IMR-90 (cell line): ENCODE measurements around the gene SVIL. TPM values are rescaled to one million over a fixed set of nuclear protein-coding genes. Genes with fewer than 3 reads are reported as not detected.

Experiments used
- ATAC-seq: fragments of 200-7000 bp; cut with Tn5 transposase; 2 replicates; pipeline ENCODE4 v1.9.1; 2020; ENCODE audit warnings: low read depth, mild to moderate bottlenecking, moderate library complexity
- BruUV-seq: library from RNA; stranded (reverse); fragments of 400-500 nt; replicated peaks from 2 replicates; lab custom pipeline; 2021; lab: Mats Ljungman, UMichigan
- CTCF ChIA-PET: fragments of 300-600 bp; formaldehyde crosslinking; extraction: SDS; loops from one replicate; lab custom pipeline; 2021; ENCODE audit warnings: antibody characterized with exemption; lab: Yijun Ruan, JAX
- POLR2A ChIA-PET: fragments of 300-600 bp; sonication (Branson Sonifier 250); formaldehyde crosslinking; loops from one replicate; lab custom pipeline; 2022; ENCODE audit warnings: antibody characterized with exemption; ENCODE audit not compliant: unreplicated experiment; lab: Charles Lee
- DNase-seq: peaks from one replicate; pipeline ENCODE4 v3.0.0; 2013
- H2AFZ ChIP-seq: replicated peaks from 2 replicates; pipeline ENCODE3; 2013; ENCODE audit warnings: low read length, mild to moderate bottlenecking; ENCODE audit not compliant: poor library complexity
- H2AK5ac ChIP-seq: 2 replicates; pipeline ENCODE4 v1.6.1; 2013; ENCODE audit warnings: low read depth, low read length, inconsistent platforms
- H2AK9ac ChIP-seq: replicated peaks from 2 replicates; pipeline ENCODE3; 2013; ENCODE audit warnings: mild to moderate bottlenecking, low read depth, low read length, moderate library complexity; ENCODE audit not compliant: poor library complexity
- H2BK120ac ChIP-seq: 2 replicates; pipeline ENCODE4 v1.6.1; 2013; ENCODE audit warnings: low read depth, low read length, inconsistent platforms
- H2BK15ac ChIP-seq: 3 replicates; pipeline ENCODE4 v1.6.1; 2013; ENCODE audit warnings: low read depth, low read length, inconsistent platforms
- H2BK20ac ChIP-seq: 2 replicates; pipeline ENCODE4 v1.6.1; 2013; ENCODE audit warnings: low read depth, mild to moderate bottlenecking, inconsistent platforms, low read length, moderate library complexity
- H2BK5ac ChIP-seq: 2 replicates; pipeline ENCODE4 v1.6.1; 2013; ENCODE audit warnings: mild to moderate bottlenecking, low read depth, low read length, inconsistent platforms; ENCODE audit not compliant: poor library complexity, severe bottlenecking
- H3K14ac ChIP-seq: replicated peaks from 2 replicates; pipeline ENCODE4 v1.6.1; 2013; ENCODE audit warnings: low read depth, low read length, inconsistent platforms
- H3K18ac ChIP-seq: 2 replicates; pipeline ENCODE4 v1.6.1; 2013; ENCODE audit warnings: low read depth, low read length, control low read depth
- H3K23ac ChIP-seq: 2 replicates; pipeline ENCODE4 v1.6.1; 2013; ENCODE audit warnings: low read depth, low read length, inconsistent platforms
- H3K27ac ChIP-seq: 2 replicates; pipeline ENCODE4 v1.5.1; 2013; ENCODE audit warnings: mild to moderate bottlenecking, control low read depth, low read length; ENCODE audit not compliant: insufficient read depth
- H3K27me3 ChIP-seq: 2 replicates; pipeline ENCODE4 v1.6.1; 2013; ENCODE audit warnings: low read length; ENCODE audit not compliant: control insufficient read depth, insufficient read depth
- H3K36me3 ChIP-seq: 2 replicates; pipeline ENCODE4 v1.6.1; 2013; ENCODE audit warnings: low read length, mixed read lengths; ENCODE audit not compliant: control insufficient read depth, insufficient read depth
- H3K4ac ChIP-seq: 2 replicates; pipeline ENCODE4 v1.6.1; 2013; ENCODE audit warnings: low read depth, low read length, inconsistent platforms
- H3K4me1 ChIP-seq: 2 replicates; pipeline ENCODE4 v1.6.1; 2013; ENCODE audit warnings: low read length, mixed read lengths; ENCODE audit not compliant: control insufficient read depth, insufficient read depth
- H3K4me2 ChIP-seq: 2 replicates; pipeline ENCODE4 v1.6.1; 2013; ENCODE audit warnings: low read depth, mild to moderate bottlenecking, control low read depth, low read length, moderate library complexity
- H3K4me3 ChIP-seq: 2 replicates; pipeline ENCODE4 v1.5.1; 2013; ENCODE audit warnings: low read depth, mild to moderate bottlenecking, control low read depth, low read length, moderate library complexity; ENCODE audit not compliant: insufficient read depth
- H3K56ac ChIP-seq: 2 replicates; pipeline ENCODE4 v1.6.1; 2013; ENCODE audit warnings: low read length, inconsistent platforms; ENCODE audit not compliant: insufficient read depth; ENCODE audit errors: extremely low read depth
- H3K79me1 ChIP-seq, 2 experiments: 2 replicates each; pipeline ENCODE4 v1.6.1; 2013; ENCODE audit warnings: low read length in 2 of 2, inconsistent platforms in 1 of 2, low read depth in 1 of 2
- H3K9ac ChIP-seq: 2 replicates; pipeline ENCODE4 v1.6.1; 2013; ENCODE audit warnings: low read depth, low read length, control low read depth
- H3K9me1 ChIP-seq: 2 replicates; pipeline ENCODE4 v1.6.1; 2013; ENCODE audit warnings: low read length, inconsistent platforms; ENCODE audit not compliant: insufficient read depth
- H3K9me3 ChIP-seq: 2 replicates; pipeline ENCODE4 v1.6.1; 2013; ENCODE audit warnings: low read length; ENCODE audit not compliant: control insufficient read depth, insufficient read depth
- H4K20me1 ChIP-seq: 2 replicates; pipeline ENCODE4 v1.6.1; 2013; ENCODE audit warnings: low read length, inconsistent platforms; ENCODE audit not compliant: insufficient read depth
- H4K5ac ChIP-seq: 2 replicates; pipeline ENCODE4 v1.6.1; 2013; ENCODE audit warnings: mild to moderate bottlenecking, low read depth, low read length, control low read depth
- H4K8ac ChIP-seq, 2 experiments: 2 replicates each; pipeline ENCODE4 v1.6.1; 2013; ENCODE audit warnings: low read depth in 2 of 2, low read length in 2 of 2, control low read depth in 1 of 2, inconsistent platforms in 1 of 2
- H4K91ac ChIP-seq: 2 replicates; pipeline ENCODE4 v1.6.1; 2013; ENCODE audit warnings: low read depth, low read length, inconsistent platforms; ENCODE audit not compliant: insufficient read depth
- BHLHE40 ChIP-seq: fragments of 150-350 bp; IDR thresholded peaks from 2 replicates; pipeline ENCODE4 v1.6.1; 2016; ENCODE audit warnings: mild to moderate bottlenecking, low read depth, low read length
- CEBPB ChIP-seq: IDR thresholded peaks from 2 replicates; pipeline ENCODE4 v1.6.1; 2012; ENCODE audit warnings: low read depth, low read length, improper control_type of control experiment
- CHD1 ChIP-seq: IDR thresholded peaks from 2 replicates; pipeline ENCODE4 v1.6.1; 2012; ENCODE audit warnings: low read depth, low read length, improper control_type of control experiment
- CTCF ChIP-seq: conservative IDR thresholded peaks from 2 replicates; pipeline ENCODE4 v1.5.1; 2012; ENCODE audit warnings: mild to moderate bottlenecking, low read depth, low read length, improper control_type of control experiment
- ELK1 ChIP-seq: fragments of 150-350 bp; IDR thresholded peaks from 2 replicates; pipeline ENCODE4 v1.6.1; 2016; ENCODE audit warnings: low read depth, mild to moderate bottlenecking, low read length, moderate library complexity, borderline replicate concordance
- FOS ChIP-seq: fragments of 150-350 bp; IDR thresholded peaks from 2 replicates; pipeline ENCODE4 v1.6.1; 2016; ENCODE audit warnings: low read depth, low read length
- MAFK ChIP-seq: IDR thresholded peaks from 2 replicates; pipeline ENCODE4 v1.6.1; 2012; ENCODE audit warnings: low read depth, low read length, improper control_type of control experiment
- MAZ ChIP-seq: IDR thresholded peaks from 2 replicates; pipeline ENCODE4 v1.6.1; 2012; ENCODE audit warnings: low read depth, mild to moderate bottlenecking, low read length, improper control_type of control experiment, moderate library complexity, borderline replicate concordance
- MXI1 ChIP-seq: IDR thresholded peaks from 2 replicates; pipeline ENCODE4 v1.6.1; 2012; ENCODE audit warnings: low read depth, mild to moderate bottlenecking, low read length, moderate library complexity, borderline replicate concordance
- NFE2L2 ChIP-seq: fragments of 150-350 bp; IDR thresholded peaks from 2 replicates; pipeline ENCODE4 v1.6.1; 2016; ENCODE audit warnings: low read depth, mild to moderate bottlenecking, low read length
- POLR2A ChIP-seq: IDR thresholded peaks from 2 replicates; pipeline ENCODE4 v1.6.1; 2012; ENCODE audit warnings: mild to moderate bottlenecking, low read depth, low read length
- RAD21 ChIP-seq: IDR thresholded peaks from 2 replicates; pipeline ENCODE4 v1.6.1; 2012; ENCODE audit warnings: low read length, improper control_type of control experiment
- RCOR1 ChIP-seq: IDR thresholded peaks from 2 replicates; pipeline ENCODE4 v1.6.1; 2012; ENCODE audit warnings: mild to moderate bottlenecking, low read length, improper control_type of control experiment; ENCODE audit not compliant: insufficient replicate concordance
- RFX5 ChIP-seq: IDR thresholded peaks from 2 replicates; pipeline ENCODE4 v1.8.0; 2012; ENCODE audit warnings: low read depth, mild to moderate bottlenecking, low read length, moderate library complexity
- SMC3 ChIP-seq: fragments of 150-350 bp; IDR thresholded peaks from 2 replicates; pipeline ENCODE4 v1.6.1; 2016; ENCODE audit warnings: low read depth, mild to moderate bottlenecking, antibody characterized with exemption, low read length, moderate library complexity
- USF2 ChIP-seq: fragments of 150-350 bp; IDR thresholded peaks from 2 replicates; pipeline ENCODE4 v1.6.1; 2017; ENCODE audit warnings: mild to moderate bottlenecking, antibody characterized with exemption, low read length, low read depth
- dilution Hi-C: fragments of 300-500 bp; cut with HindIII; formaldehyde crosslinking; loops from one replicate; pipeline ENCODE4 v1.14.3; 2018; ENCODE audit warnings: low sequenced_read_pairs; ENCODE audit not compliant: unreplicated experiment
- in situ Hi-C: fragments of 300-500 bp; cut with MboI; formaldehyde crosslinking; loops from 3 replicates; pipeline ENCODE4 v1.14.3; 2019; ENCODE audit warnings: low sequenced_read_pairs, inconsistent platforms, mixed read lengths
- intact Hi-C: fragments of 100-400 bp; cut with micrococcal nuclease; formaldehyde crosslinking; loops from 2 replicates; pipeline ENCODE4 v1.10.0; 2022
- polyA plus RNA-seq, 3 experiments: library from polyadenylated mRNA; depleted of rRNA; stranded (reverse); fragments of >200 nt; gene quantifications; 2 replicates each; pipeline ENCODE4 v1.2.3, GENCODE V29; 2012; ENCODE audit warnings: low replicate concordance in 1 of 3
- total RNA-seq: library from RNA; depleted of rRNA; stranded (reverse); fragments of >200 nt; gene quantifications from 2 replicates; pipeline ENCODE4 v1.2.3, GENCODE V29; 2012

Gene SVIL
- total and polyA plus RNA-seq, 2 of the 4 experiments (the other 2 are of a cell fraction), result 11.5 to 11.6 TPM

GRCh38 chr10:29569795-29570194, 65.0 kb downstream of the SVIL start:
- CTCF ChIA-PET, result interaction anchor here (0.5 kb wide), 1 partner anchor 370 kb away, joined by 4 read pairs; no protein-coding TSS in a partner anchor
- POLR2A ChIA-PET, result no interaction called here

More at GRCh38 chr10:29569795-29570194, 65.0 kb downstream of the SVIL start:
- Histone ChIP-seq H3K23ac (no peak overlapping the region), H4K91ac (no peak overlapping the region), H3K27me3 (no peaks in the 10 kb centered on the region), H3K14ac (no peak overlapping the region), H3K36me3 (peaks cover 1% of the 10 kb centered on the region; the same call in 1 of the 2 replicates), H2AFZ (no peak overlapping the region), H3K18ac (no peak overlapping the region), H2BK15ac (no peak overlapping the region), H3K4me1 (0 out of 2 replicates have a peak, but pooled peaks cover 2% of the 10 kb centered on the region), H4K20me1 (no peaks in the 10 kb centered on the region; the same call in 1 of the 2 replicates), H2BK20ac (no peak overlapping the region), H2AK5ac (no peak overlapping the region), H4K5ac (no peak overlapping the region), H2AK9ac (no peak overlapping the region), H3K79me1 (peaks cover 5 to 22% of the 10 kb centered on the region in 2 experiments; a peak in 3 of 4 replicates), H3K9ac (no peak overlapping the region), H2BK120ac (no peak overlapping the region), H3K4me2 (no peak overlapping the region), H3K27ac (no peak overlapping the region), H3K9me3 (no peaks in the 10 kb centered on the region), H2BK5ac (no peak overlapping the region), H3K56ac (no peak overlapping the region), H3K4ac (no peak overlapping the region), H4K8ac (no peak overlapping the region), H3K9me1 (peaks cover 3% of the 10 kb centered on the region; the same call in 1 of the 2 replicates), H3K4me3 (no peak overlapping the region)
- intact Hi-C loops, result no loop called here
- no peak for ATAC-seq
- no peak for DNase-seq
- BruUV-seq, result no TSS peak
- in situ Hi-C loops, result no loop called here
- dilution Hi-C loops, result no loop called here
- TF ChIP-seq MAZ (no peak), ELK1 (no peak), BHLHE40 (no peak), CEBPB (no peak), RCOR1 (no peak), RAD21 (no peak), CHD1 (no peak), USF2 (no peak), RFX5 (no peak), POLR2A (no peak), NFE2L2 (no peak), MXI1 (no peak), FOS (no peak), SMC3 (no peak), CTCF (no peak), MAFK (no peak)
